SK-N-SH (cell line): ENCODE results near the gene IGDCC3. TPM values are rescaled to one million over a fixed set of nuclear protein-coding genes. Genes with fewer than 3 reads are reported as not detected.

Experiments used
- CTCF ChIA-PET: fragments of 300-600, 350-600 bp; formaldehyde crosslinking; extraction: SDS; loops from one replicate; lab custom pipeline; 2021; lab: Yijun Ruan, JAX
- POLR2A ChIA-PET: fragments of 350-600 bp; sonication (Branson Sonifier 250); formaldehyde crosslinking; extraction: SDS; loops from one replicate; lab custom pipeline; 2020; ENCODE audit warnings: antibody characterized with exemption, inconsistent platforms; lab: Yijun Ruan, JAX
- DNase-seq: peaks from one replicate; pipeline ENCODE4 v3.0.0; 2012
- H2AFZ ChIP-seq: fragments of 200-600 bp; sonication (generic); 2 replicates; pipeline ENCODE4 v1.8.1; 2016; ENCODE audit warnings: antibody characterized with exemption, mild to moderate bottlenecking, low read depth
- H3F3A ChIP-seq: fragments of 200-600 bp; sonication (generic); replicated peaks from 2 replicates; pipeline ENCODE3; 2016; ENCODE audit warnings: antibody characterized with exemption, mild to moderate bottlenecking; ENCODE audit not compliant: insufficient read depth
- H3K27ac ChIP-seq, 2 experiments: fragments of 200-500 bp in 1 of 2; fragments of 200-600 bp in 1 of 2; sonication (Bioruptor generic) in 1 of 2; sonication (generic), shearing (Covaris generic) in 1 of 2; 2 replicates each; pipeline versions ENCODE4 v1.5.1 to v1.6.1; 2014 to 2016; ENCODE audit warnings: low read depth in 2 of 2, inconsistent platforms in 1 of 2, low read length in 1 of 2, mild to moderate bottlenecking in 1 of 2, mixed read lengths in 1 of 2
- H3K27me3 ChIP-seq: fragments of 200-600 bp; sonication (generic), shearing (Covaris generic); 2 replicates; pipeline ENCODE4 v1.6.1; 2016; ENCODE audit warnings: mixed run types; ENCODE audit not compliant: insufficient read depth
- H3K36me3 ChIP-seq, 2 experiments: fragments of 200-500 bp in 1 of 2; fragments of 200-600 bp in 1 of 2; sonication (Bioruptor generic) in 1 of 2; sonication (generic) in 1 of 2; replicated peaks in 1 of 2; 2 replicates each; pipeline versions ENCODE3 to v1.5.1; 2014 to 2016; ENCODE audit warnings: low read length in 1 of 2, mild to moderate bottlenecking in 1 of 2; ENCODE audit not compliant: insufficient read depth in 2 of 2, control insufficient read depth in 1 of 2
- H3K4me1 ChIP-seq, 2 experiments: fragments of 200-500 bp in 1 of 2; fragments of 200-600 bp in 1 of 2; sonication (Bioruptor generic) in 1 of 2; sonication (generic), shearing (Covaris generic) in 1 of 2; 2 replicates each; pipeline versions ENCODE4 v1.5.1 to v1.6.1; 2014 to 2016; ENCODE audit warnings: low read depth in 1 of 2, low read length in 1 of 2, mixed run types in 1 of 2; ENCODE audit not compliant: insufficient read depth in 2 of 2, control insufficient read depth in 1 of 2
- H3K4me2 ChIP-seq: fragments of 200-600 bp; sonication (generic), shearing (Covaris generic); 2 replicates; pipeline ENCODE4 v1.6.1; 2017; ENCODE audit warnings: mixed run types
- H3K4me3 ChIP-seq, 2 experiments: fragments of 200-500 bp in 1 of 2; fragments of 200-600 bp in 1 of 2; sonication (Bioruptor generic) in 1 of 2; sonication (generic), shearing (Covaris generic) in 1 of 2; 2 replicates each; pipeline versions ENCODE4 v1.5.1 to v1.8.1; 2014 to 2016; ENCODE audit warnings: low read depth in 2 of 2, inconsistent platforms in 1 of 2, low read length in 1 of 2, mild to moderate bottlenecking in 1 of 2, mixed read lengths in 1 of 2, moderate library complexity in 1 of 2
- H3K79me2 ChIP-seq: fragments of 200-600 bp; sonication (generic); 2 replicates; pipeline ENCODE4 v1.8.1; 2017; ENCODE audit warnings: mild to moderate bottlenecking; ENCODE audit not compliant: insufficient read depth
- H3K9ac ChIP-seq: fragments of 200-600 bp; sonication (generic); 2 replicates; pipeline ENCODE4 v1.6.1; 2017; ENCODE audit warnings: mixed run types
- H3K9me2 ChIP-seq: fragments of 200-600 bp; sonication (generic); 2 replicates; pipeline ENCODE4 v1.6.1; 2017; ENCODE audit warnings: mixed run types
- H3K9me3 ChIP-seq: fragments of 200-600 bp; sonication (generic); 2 replicates; pipeline ENCODE4 v1.6.1; 2017; ENCODE audit warnings: mixed run types, mild to moderate bottlenecking, moderate library complexity
- H4K20me1 ChIP-seq: fragments of 200-600 bp; sonication (generic); 2 replicates; pipeline ENCODE4 v1.6.1; 2017; ENCODE audit warnings: mild to moderate bottlenecking, mixed run types; ENCODE audit not compliant: insufficient read depth
- CHD2 ChIP-seq: fragments of 150-350 bp; IDR thresholded peaks from 2 replicates; pipeline ENCODE4 v1.6.1; 2018; ENCODE audit warnings: low read length; ENCODE audit not compliant: partially characterized antibody
- ELF1 ChIP-seq: IDR thresholded peaks from 2 replicates; pipeline ENCODE4 v1.4.0; 2012
- FOSL2 ChIP-seq: IDR thresholded peaks from 2 replicates; pipeline ENCODE4 v1.4.0; 2012; ENCODE audit warnings: low read depth, mild to moderate bottlenecking, moderate library complexity, borderline replicate concordance
- FOXM1 ChIP-seq: IDR thresholded peaks from 2 replicates; pipeline ENCODE4 v1.4.0; 2012; ENCODE audit warnings: low read depth, mild to moderate bottlenecking
- IRF3 ChIP-seq: fragments of 150-350 bp; IDR thresholded peaks from 2 replicates; pipeline ENCODE4 v1.6.1; 2016; ENCODE audit warnings: mild to moderate bottlenecking, low read depth, low read length
- MAX ChIP-seq: IDR thresholded peaks from 2 replicates; pipeline ENCODE4 v1.4.0; 2012; ENCODE audit warnings: low read depth
- MEF2A ChIP-seq: IDR thresholded peaks from 2 replicates; pipeline ENCODE4 v1.4.0; 2012; ENCODE audit warnings: low read depth, borderline replicate concordance
- RCOR1 ChIP-seq: fragments of 150-350 bp; IDR thresholded peaks from 2 replicates; pipeline ENCODE4 v1.6.1; 2017; ENCODE audit warnings: antibody characterized with exemption, low read length
- RFX5 ChIP-seq: IDR thresholded peaks from 2 replicates; pipeline ENCODE4 v1.6.1; 2012; ENCODE audit warnings: mild to moderate bottlenecking, improper control_type of control experiment, low read length
- RXRA ChIP-seq: IDR thresholded peaks from 2 replicates; pipeline ENCODE4 v1.4.0; 2012; ENCODE audit warnings: low read depth, mild to moderate bottlenecking, borderline replicate concordance
- ZBTB33 ChIP-seq: IDR thresholded peaks from 2 replicates; pipeline ENCODE4 v1.4.0; 2012; ENCODE audit warnings: low read depth, borderline replicate concordance
- whole genome bisulfite sequencing: methylation state at CpG from one replicate; pipeline ENCODE4 v1.1.6; 2017; ENCODE audit warnings: low lambda C conversion rate; 5-methylcytosine and 5-hydroxymethylcytosine counted together
- polyA plus RNA-seq, 3 experiments: library from polyadenylated mRNA; depleted of rRNA; stranded (reverse); fragments of >200 nt; gene quantifications; 2 replicates each; pipeline ENCODE4 v1.2.3, GENCODE V29; 2012
- TF ChIP-seq, protein P1 (sequence below): IDR thresholded peaks from 2 replicates; pipeline ENCODE4; 2012
- TF ChIP-seq, protein P2 (sequence below): IDR thresholded peaks from 2 replicates; pipeline ENCODE4 v1.6.1; 2012; ENCODE audit warnings: mild to moderate bottlenecking, low read depth, low read length, moderate library complexity

The IGDCC3 gene
- polyA plus RNA-seq, 1 of the 3 experiments (the other 2 are of a cell fraction), result 0.43 TPM

GRCh38 chr15:65360506-65360905 is 17.3 kb downstream of the IGDCC3 start:
- H3K4me3 ChIP-seq, result no peak overlapping the region
- no peak for DNase-seq
- H4K20me1 ChIP-seq, result no peaks in the 10 kb centered on the region
- no peaks in the 10 kb centered on the region for H3K9me3 ChIP-seq
- no peaks in the 10 kb centered on the region for H3F3A ChIP-seq
- H3K4me2 ChIP-seq, result no peak overlapping the region
- ChIA-PET POLR2A (interaction anchor here (1.1 kb wide), 1 partner anchor 35 kb away, joined by 3 read pairs; no protein-coding TSS in a partner anchor), CTCF (interaction anchor here (0.7 to 3.8 kb wide), 6 partner anchors 20 to 42 kb away, joined by 3 to 14 read pairs (median 3); no protein-coding TSS in a partner anchor)
- H3K4me1 ChIP-seq, result peaks cover 0 to 7% of the 10 kb centered on the region in 2 experiments; a peak in 1 of 4 replicates
- H3K9ac ChIP-seq, result no peak overlapping the region
- WGBS, result 80% methylated on average over 1 of the region's 1 CpG
- H3K79me2 ChIP-seq, result no peaks in the 10 kb centered on the region
- H3K36me3 ChIP-seq, result no peaks in the 10 kb centered on the region
- no peak overlapping the region for H3K27ac ChIP-seq
- no peak overlapping the region for H2AFZ ChIP-seq
- no peaks in the 10 kb centered on the region for H3K9me2 ChIP-seq
- peaks cover 5% of the 10 kb centered on the region; the same call in 1 of the 2 replicates for H3K27me3 ChIP-seq
- TF ChIP-seq RXRA (no peak), FOSL2 (no peak), MAX (no peak), FOXM1 (no peak), CHD2 (no peak), RFX5 (no peak), ZBTB33 (no peak), RCOR1 (no peak), MEF2A (no peak), IRF3 (no peak), ELF1 (no peak)
- TF ChIP-seq, protein P1, sequence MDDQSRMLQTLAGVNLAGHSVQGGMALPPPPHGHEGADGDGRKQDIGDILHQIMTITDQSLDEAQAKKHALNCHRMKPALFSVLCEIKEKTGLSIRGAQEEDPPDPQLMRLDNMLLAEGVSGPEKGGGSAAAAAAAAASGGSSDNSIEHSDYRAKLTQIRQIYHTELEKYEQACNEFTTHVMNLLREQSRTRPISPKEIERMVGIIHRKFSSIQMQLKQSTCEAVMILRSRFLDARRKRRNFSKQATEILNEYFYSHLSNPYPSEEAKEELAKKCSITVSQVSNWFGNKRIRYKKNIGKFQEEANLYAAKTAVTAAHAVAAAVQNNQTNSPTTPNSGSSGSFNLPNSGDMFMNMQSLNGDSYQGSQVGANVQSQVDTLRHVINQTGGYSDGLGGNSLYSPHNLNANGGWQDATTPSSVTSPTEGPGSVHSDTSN, result no peak
- TF ChIP-seq, protein P2, sequence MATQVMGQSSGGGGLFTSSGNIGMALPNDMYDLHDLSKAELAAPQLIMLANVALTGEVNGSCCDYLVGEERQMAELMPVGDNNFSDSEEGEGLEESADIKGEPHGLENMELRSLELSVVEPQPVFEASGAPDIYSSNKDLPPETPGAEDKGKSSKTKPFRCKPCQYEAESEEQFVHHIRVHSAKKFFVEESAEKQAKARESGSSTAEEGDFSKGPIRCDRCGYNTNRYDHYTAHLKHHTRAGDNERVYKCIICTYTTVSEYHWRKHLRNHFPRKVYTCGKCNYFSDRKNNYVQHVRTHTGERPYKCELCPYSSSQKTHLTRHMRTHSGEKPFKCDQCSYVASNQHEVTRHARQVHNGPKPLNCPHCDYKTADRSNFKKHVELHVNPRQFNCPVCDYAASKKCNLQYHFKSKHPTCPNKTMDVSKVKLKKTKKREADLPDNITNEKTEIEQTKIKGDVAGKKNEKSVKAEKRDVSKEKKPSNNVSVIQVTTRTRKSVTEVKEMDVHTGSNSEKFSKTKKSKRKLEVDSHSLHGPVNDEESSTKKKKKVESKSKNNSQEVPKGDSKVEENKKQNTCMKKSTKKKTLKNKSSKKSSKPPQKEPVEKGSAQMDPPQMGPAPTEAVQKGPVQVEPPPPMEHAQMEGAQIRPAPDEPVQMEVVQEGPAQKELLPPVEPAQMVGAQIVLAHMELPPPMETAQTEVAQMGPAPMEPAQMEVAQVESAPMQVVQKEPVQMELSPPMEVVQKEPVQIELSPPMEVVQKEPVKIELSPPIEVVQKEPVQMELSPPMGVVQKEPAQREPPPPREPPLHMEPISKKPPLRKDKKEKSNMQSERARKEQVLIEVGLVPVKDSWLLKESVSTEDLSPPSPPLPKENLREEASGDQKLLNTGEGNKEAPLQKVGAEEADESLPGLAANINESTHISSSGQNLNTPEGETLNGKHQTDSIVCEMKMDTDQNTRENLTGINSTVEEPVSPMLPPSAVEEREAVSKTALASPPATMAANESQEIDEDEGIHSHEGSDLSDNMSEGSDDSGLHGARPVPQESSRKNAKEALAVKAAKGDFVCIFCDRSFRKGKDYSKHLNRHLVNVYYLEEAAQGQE, result no peak
